Measurements from ENCODE around the gene SUCLG1.

- TF ChIP-seq CTCF (optimal IDR thresholded peaks at IDR 0.05 in 1 of 3, IDR thresholded peaks at IDR 0.05 in 1 of 3, conservative IDR thresholded peaks at IDR 0.05 in 1 of 3; ENCODE audit: extremely low read depth in 1 of 3, insufficient read depth in 2 of 3, low read length in 3 of 3) (no peak), EZH2 (IDR thresholded peaks at IDR 0.05; ENCODE audit: low read length) (no peak)
Observed at GRCh38 chr2:84421197-84421596, 37.9 kb downstream of the SUCLG1 start.
